K562 (cell line): Measurements from ENCODE around the gene TMEM143. TPM values are rescaled to one million over a fixed set of nuclear protein-coding genes. Genes with fewer than 3 reads are reported as not detected.

ENCODE experiments used
- HNRNPUL1 ChIP-seq: fragments of 200-400 bp; formaldehyde crosslinking; IDR thresholded peaks from 2 replicates; pipeline ENCODE4 v1.6.1; 2017; ENCODE audit warnings: low read length
- KAT7 ChIP-seq: sonication (generic); formaldehyde crosslinking; IDR thresholded peaks from 2 replicates; pipeline ENCODE4 v1.8.0; 2022; ENCODE audit warnings: missing genetic modification reagents, mild to moderate bottlenecking, borderline replicate concordance
- LCOR ChIP-seq: sonication (generic); formaldehyde crosslinking; IDR thresholded peaks from 2 replicates; pipeline ENCODE4 v1.8.0; 2022; ENCODE audit warnings: mild to moderate bottlenecking, missing genetic modification reagents
- NCOR1 ChIP-seq: fragments of 450-650 bp; IDR thresholded peaks from 2 replicates; pipeline ENCODE4 v1.6.1; 2016; ENCODE audit warnings: mild to moderate bottlenecking, moderate library complexity
- NFYB ChIP-seq: IDR thresholded peaks from 2 replicates; pipeline ENCODE4 v1.6.1; 2011; ENCODE audit warnings: mild to moderate bottlenecking, moderate library complexity; ENCODE audit not compliant: insufficient read length; ENCODE audit errors: extremely low read depth
- PML ChIP-seq: IDR thresholded peaks from 2 replicates; pipeline ENCODE4 v1.6.1; 2012; ENCODE audit warnings: low read length, inconsistent platforms
- POLR2G ChIP-seq: fragments of 200-400 bp; formaldehyde crosslinking; IDR thresholded peaks from 2 replicates; pipeline ENCODE4 v1.6.1; 2017; ENCODE audit warnings: low read depth, mild to moderate bottlenecking, antibody characterized with exemption, low read length, moderate library complexity
- XRCC5 ChIP-seq: fragments of 200-400 bp; formaldehyde crosslinking; IDR thresholded peaks from 2 replicates; pipeline ENCODE4 v1.6.1; 2017; ENCODE audit warnings: low read depth, mild to moderate bottlenecking, low read length
- ZNF274 ChIP-seq: IDR thresholded peaks from 2 replicates; pipeline ENCODE4 v1.6.1; 2011; ENCODE audit warnings: low read depth, mild to moderate bottlenecking, low read length, moderate library complexity, borderline replicate concordance
- ZNF444 ChIP-seq: fragments of 250-450 bp; sonication (Bioruptor Pico); IDR thresholded peaks from 2 replicates; pipeline ENCODE4 v1.4.0; 2020; ENCODE audit warnings: mild to moderate bottlenecking, moderate library complexity
- ZNF586 ChIP-seq: fragments of 450-650 bp; formaldehyde crosslinking; conservative IDR thresholded peaks from 2 replicates; pipeline ENCODE4 v1.4.0; 2020; ENCODE audit warnings: mild to moderate bottlenecking, moderate library complexity
- polyA plus RNA-seq, 8 experiments: library from polyadenylated mRNA; depleted of rRNA in 4 of 8; stranded (reverse) in 5 of 8; unstranded in 3 of 8; fragments of >200 nt; fragmentation: Nextera tagmentation in 2 of 8; fragmentation: Illumina TruSeq in 1 of 8; extraction: Ambion mirVana in 2 of 8; extraction: Trizol in 1 of 8; gene quantifications; 2 replicates each; pipeline versions ENCODE4 v1.2.1 to v1.2.3, GENCODE V29; 2011 to 2014; ENCODE audit warnings: inconsistent platforms in 1 of 8, missing spikeins in 1 of 8
- total RNA-seq, 7 experiments: library from RNA; depleted of rRNA in 6 of 7; stranded (reverse); fragments of >200 nt in 6 of 7; fragmentation: Illumina TruSeq in 2 of 7; extraction: Trizol in 2 of 7; gene quantifications; 2 replicates each; pipeline versions ENCODE4 v1.2.1 to v1.2.3, GENCODE V29; 2011 to 2021; ENCODE audit warnings: low replicate concordance in 1 of 7
- TF ChIP-seq, protein P1 (sequence below), 2 experiments: IDR thresholded peaks; 2 replicates each; pipeline ENCODE4 v1.6.1; 2011; ENCODE audit warnings: borderline replicate concordance in 1 of 2, control low read depth in 1 of 2, low read depth in 1 of 2, low read length in 1 of 2, mild to moderate bottlenecking in 1 of 2, mixed read lengths in 1 of 2, moderate library complexity in 1 of 2; ENCODE audit not compliant: insufficient read depth in 1 of 2, insufficient read length in 1 of 2, poor library complexity in 1 of 2, severe bottlenecking in 1 of 2; ENCODE audit errors: extremely low read depth in 1 of 2
- TF ChIP-seq, protein P2 (sequence below): sonication (generic); formaldehyde crosslinking; IDR thresholded peaks from 2 replicates; pipeline ENCODE4 v1.9.0; 2022; ENCODE audit warnings: mild to moderate bottlenecking, missing genetic modification reagents
- TF ChIP-seq, protein P3 (sequence below), 2 experiments: fragments of 450-650 bp; IDR thresholded peaks; 2 replicates each; pipeline ENCODE4 v1.6.1; 2016; ENCODE audit warnings: mild to moderate bottlenecking in 2 of 2, borderline replicate concordance in 1 of 2, low read depth in 1 of 2, moderate library complexity in 1 of 2
- TF ChIP-seq, protein P4 (sequence below): fragments of 250-450 bp; sonication (Bioruptor Pico); IDR thresholded peaks from 2 replicates; pipeline ENCODE4 v1.5.0; 2020; ENCODE audit warnings: mild to moderate bottlenecking

Gene TMEM143
- total and polyA plus RNA-seq, 9 of the 15 experiments (the other 6 are each of a cell fraction or from before 2014, with no cell fraction given), result 0.66 to 8.8 (median 4.3) TPM

DNA sequence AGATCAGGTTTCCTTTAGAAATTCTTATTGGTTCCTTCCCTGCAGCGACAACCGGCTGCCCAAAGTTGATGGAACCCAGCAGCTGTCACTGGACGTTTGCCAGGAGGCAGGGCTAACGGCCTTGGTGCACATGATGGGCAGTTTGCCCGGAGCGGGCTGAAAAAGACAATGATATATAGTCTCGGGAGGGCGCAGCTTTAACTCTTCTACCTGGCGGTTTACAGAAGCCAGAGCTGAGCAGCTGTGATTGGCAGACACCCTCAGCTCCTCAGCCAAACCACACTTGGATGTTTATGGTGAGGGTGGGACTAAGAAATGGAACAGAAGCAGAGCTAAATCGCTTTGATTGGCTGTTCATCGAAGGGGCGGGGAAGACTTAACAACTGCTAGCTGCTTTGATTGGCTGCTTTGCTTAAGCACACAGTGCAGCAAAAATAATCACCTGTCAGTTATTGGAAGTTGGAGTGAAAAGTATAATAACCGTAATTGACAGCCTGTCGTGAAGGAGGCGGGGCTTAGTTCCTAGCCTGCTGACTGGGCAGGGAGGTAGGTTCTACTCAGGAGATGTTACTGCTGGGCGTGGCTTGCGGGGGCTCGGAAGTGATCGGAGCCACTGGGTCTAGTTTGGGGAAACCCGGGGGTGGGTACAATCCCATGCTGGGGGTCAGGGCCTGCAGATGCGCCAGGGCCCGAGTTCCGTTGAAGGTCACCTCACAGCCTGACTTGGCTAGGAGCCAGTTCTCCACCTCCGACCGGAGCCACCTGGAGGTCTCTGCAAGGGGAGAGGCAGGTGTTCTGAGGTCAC lies 30.9 kb downstream of the TMEM143 start (continued):
- TF ChIP-seq, protein P1, sequence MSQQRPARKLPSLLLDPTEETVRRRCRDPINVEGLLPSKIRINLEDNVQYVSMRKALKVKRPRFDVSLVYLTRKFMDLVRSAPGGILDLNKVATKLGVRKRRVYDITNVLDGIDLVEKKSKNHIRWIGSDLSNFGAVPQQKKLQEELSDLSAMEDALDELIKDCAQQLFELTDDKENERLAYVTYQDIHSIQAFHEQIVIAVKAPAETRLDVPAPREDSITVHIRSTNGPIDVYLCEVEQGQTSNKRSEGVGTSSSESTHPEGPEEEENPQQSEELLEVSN (IDR thresholded peaks at IDR 0.05; ENCODE audit: borderline replicate concordance in 1 of 2, extremely low read depth in 1 of 2, insufficient read depth in 1 of 2, insufficient read length in 1 of 2, low read depth in 1 of 2, low read length in 1 of 2, poor library complexity in 1 of 2, severe bottlenecking in 1 of 2), result peak in 1 of 2 experiments; percentile 19
- peak; percentile 71; the same call in 1 of the 2 replicates for TF ChIP-seq NCOR1
- peak; percentile 83 for TF ChIP-seq NFYB
- TF ChIP-seq, protein P2, sequence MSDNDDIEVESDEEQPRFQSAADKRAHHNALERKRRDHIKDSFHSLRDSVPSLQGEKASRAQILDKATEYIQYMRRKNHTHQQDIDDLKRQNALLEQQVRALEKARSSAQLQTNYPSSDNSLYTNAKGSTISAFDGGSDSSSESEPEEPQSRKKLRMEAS (CRISPR knock-in tag), result peak; percentile 49
- TF ChIP-seq, protein P3, sequence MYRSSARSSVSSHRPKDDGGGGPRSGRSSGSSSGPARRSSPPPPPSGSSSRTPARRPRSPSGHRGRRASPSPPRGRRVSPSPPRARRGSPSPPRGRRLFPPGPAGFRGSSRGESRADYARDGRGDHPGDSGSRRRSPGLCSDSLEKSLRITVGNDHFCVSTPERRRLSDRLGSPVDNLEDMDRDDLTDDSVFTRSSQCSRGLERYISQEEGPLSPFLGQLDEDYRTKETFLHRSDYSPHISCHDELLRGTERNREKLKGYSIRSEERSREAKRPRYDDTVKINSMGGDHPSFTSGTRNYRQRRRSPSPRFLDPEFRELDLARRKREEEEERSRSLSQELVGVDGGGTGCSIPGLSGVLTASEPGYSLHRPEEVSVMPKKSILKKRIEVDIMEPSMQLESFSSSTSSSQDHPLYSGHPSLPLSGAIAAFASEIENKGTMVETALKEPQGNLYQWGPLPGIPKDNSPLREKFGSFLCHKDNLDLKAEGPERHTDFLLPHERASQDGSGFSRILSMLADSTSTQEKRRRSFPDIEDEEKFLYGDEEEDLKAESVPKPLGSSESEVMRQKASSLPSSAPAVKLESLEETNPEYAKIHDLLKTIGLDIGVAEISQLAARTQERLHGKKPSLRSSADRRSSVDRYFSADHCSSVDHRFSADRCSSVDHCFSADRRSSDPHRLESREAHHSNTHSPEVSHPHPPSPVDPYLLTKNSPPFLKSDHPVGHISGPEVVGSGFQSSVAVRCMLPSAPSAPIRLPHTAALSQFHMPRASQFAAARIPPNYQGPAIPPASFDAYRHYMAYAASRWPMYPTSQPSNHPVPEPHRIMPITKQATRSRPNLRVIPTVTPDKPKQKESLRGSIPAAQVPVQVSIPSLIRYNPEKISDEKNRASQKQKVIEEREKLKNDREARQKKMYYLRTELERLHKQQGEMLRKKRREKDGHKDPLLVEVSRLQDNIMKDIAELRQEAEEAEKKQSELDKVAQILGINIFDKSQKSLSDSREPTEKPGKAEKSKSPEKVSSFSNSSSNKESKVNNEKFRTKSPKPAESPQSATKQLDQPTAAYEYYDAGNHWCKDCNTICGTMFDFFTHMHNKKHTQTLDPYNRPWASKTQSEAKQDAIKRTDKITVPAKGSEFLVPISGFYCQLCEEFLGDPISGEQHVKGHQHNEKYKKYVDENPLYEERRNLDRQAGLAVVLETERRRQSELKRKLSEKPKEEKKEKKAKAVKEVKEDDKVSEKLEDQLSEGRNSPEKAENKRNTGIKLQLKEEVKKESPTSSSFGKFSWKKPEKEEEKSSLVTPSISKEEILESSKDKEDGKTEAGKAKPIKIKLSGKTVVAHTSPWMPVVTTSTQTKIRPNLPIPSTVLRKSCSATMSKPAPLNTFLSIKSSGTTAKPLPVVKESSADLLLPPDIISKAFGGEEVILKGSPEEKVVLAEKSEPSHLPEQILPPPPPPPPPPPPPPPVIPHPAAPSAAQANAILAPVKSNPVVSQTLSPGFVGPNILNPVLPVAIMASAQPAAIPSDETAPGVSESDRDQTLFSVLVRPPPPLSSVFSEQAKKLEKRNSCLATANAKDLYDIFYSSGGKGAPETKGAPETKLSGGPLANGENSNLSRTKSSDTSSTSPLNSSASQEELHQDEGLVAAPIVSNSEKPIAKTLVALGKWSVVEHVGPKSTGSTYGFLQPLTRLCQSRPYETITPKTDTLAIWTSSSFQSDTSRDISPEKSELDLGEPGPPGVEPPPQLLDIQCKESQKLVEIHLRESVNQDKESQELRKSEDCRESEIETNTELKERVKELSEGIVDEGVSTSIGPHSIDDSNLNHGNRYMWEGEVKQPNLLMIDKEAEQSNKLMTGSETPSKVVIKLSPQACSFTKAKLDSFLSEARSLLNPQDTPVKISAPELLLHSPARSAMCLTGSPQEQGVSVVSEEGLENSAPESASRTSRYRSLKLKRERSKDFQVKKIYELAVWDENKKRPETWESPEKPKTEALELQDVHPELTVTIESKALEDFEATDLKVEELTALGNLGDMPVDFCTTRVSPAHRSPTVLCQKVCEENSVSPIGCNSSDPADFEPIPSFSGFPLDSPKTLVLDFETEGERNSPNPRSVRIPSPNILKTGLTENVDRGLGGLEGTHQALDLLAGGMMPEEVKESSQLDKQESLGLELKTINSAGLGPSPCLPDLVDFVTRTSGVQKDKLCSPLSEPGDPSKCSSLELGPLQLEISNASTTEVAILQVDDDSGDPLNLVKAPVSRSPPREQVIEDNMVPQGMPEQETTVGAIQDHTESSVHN (IDR thresholded peaks at IDR 0.05; ENCODE audit: borderline replicate concordance in 1 of 2, low read depth in 1 of 2), result peak in 1 of 2 experiments; percentile 74; a peak in 2 of 4 replicates
- 0 out of 2 replicates have a peak, but pooled peaks have one; percentile 49 for TF ChIP-seq XRCC5
- TF ChIP-seq LCOR (CRISPR knock-in tag), result 0 out of 2 replicates have a peak, but pooled peaks have one; percentile 43
- no peak for TF ChIP-seq ZNF274
- peak; percentile 28; the same call in 1 of the 2 replicates for TF ChIP-seq PML
- no peak for TF ChIP-seq ZNF586 (CRISPR knock-in tag)
- peak; percentile 62 for TF ChIP-seq POLR2G
- no peak for TF ChIP-seq KAT7
- no peak for TF ChIP-seq ZNF444
- TF ChIP-seq HNRNPUL1, result no peak
- TF ChIP-seq, protein P4, sequence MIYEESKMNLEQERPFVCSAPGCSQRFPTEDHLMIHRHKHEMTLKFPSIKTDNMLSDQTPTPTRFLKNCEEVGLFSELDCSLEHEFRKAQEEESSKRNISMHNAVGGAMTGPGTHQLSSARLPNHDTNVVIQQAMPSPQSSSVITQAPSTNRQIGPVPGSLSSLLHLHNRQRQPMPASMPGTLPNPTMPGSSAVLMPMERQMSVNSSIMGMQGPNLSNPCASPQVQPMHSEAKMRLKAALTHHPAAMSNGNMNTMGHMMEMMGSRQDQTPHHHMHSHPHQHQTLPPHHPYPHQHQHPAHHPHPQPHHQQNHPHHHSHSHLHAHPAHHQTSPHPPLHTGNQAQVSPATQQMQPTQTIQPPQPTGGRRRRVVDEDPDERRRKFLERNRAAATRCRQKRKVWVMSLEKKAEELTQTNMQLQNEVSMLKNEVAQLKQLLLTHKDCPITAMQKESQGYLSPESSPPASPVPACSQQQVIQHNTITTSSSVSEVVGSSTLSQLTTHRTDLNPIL (CRISPR knock-in tag), result no peak
